Measurements from ENCODE around the gene LAD1.

DNA sequence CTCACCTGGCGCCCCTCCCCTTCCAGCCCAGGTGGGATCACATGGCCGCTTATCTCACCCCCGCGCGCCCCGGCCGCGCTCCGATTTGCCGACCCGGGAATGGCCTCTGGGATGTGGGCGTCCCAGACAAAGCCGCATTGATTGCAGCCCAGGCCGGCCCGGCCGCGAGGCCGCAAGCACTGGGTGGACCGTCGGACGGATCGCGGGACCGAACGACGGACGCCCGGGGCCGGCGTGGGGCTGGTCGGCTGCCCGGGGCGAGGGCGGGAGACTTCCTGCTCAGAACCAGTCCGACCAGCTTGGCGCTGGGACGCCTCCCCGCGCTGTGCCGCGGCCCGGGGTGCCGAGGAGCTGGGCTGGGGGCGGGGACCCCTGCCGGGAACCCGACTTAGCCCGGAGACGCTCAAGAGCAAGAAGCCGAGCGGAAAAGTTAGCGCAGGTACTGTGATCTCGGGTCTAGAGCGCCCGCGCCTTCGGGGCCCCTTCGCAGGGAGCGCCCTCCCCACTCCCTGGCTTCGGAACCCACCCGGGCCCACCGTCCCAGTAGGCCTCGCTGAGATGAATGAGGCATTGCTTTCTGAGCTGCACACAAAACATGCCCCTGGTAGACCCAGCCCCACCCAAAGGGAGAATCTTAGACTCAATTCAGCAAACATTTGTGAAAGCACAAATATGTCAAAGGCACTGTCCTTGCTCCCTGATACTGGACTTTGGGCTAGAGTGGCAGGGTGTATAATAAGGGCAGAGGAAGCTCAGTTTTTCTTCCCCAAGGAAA, 415 bp upstream of the LAD1 start:
- no peak for TF ChIP-seq POLR2AphosphoS5 (IDR thresholded peaks at IDR 0.05; ENCODE audit: low read depth, low read length)
- TF ChIP-seq, protein P1, sequence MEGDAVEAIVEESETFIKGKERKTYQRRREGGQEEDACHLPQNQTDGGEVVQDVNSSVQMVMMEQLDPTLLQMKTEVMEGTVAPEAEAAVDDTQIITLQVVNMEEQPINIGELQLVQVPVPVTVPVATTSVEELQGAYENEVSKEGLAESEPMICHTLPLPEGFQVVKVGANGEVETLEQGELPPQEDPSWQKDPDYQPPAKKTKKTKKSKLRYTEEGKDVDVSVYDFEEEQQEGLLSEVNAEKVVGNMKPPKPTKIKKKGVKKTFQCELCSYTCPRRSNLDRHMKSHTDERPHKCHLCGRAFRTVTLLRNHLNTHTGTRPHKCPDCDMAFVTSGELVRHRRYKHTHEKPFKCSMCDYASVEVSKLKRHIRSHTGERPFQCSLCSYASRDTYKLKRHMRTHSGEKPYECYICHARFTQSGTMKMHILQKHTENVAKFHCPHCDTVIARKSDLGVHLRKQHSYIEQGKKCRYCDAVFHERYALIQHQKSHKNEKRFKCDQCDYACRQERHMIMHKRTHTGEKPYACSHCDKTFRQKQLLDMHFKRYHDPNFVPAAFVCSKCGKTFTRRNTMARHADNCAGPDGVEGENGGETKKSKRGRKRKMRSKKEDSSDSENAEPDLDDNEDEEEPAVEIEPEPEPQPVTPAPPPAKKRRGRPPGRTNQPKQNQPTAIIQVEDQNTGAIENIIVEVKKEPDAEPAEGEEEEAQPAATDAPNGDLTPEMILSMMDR (IDR thresholded peaks at IDR 0.05) = no peak
